ENCODE results near the gene GLT1D1. TPM values are rescaled to one million over a fixed set of nuclear protein-coding genes. Genes with fewer than 3 reads are reported as not detected.

GLT1D1 gene
- polyA plus RNA-seq, 6 donors from 2014 or later = 0.13 to 0.52 (median 0.33) TPM; not detected in 2

- Mint-ChIP-seq H3K4me1 (peaks cover 57 to 91% (median 71%) of the 10 kb centered on the region in 3 donors), H3K27ac (peak overlapping the region; percentile 21 to 96 (median 80)), H3K4me3 (peak overlapping the region in 5 of 8 donors; percentile 40 to 80 (median 74)), H3K9me3 (no peaks in the 10 kb centered on the region), H3K27me3 (no peaks in the 10 kb centered on the region), H3K36me3 (peaks cover 0 to 6% of the 10 kb centered on the region in 2 donors)
- ATAC-seq (ENCODE audit: low read depth in 2 of 2) (no peak), DNase-seq (no peak)
Observed at GRCh38 chr12:128815779-128816642, 37.3 kb upstream of the GLT1D1 start.

- Mint-ChIP-seq H3K27ac (peak overlapping the region in 4 of 6 donors; percentile 21 to 96 (median 84)), H3K9me3 (no peaks in the 10 kb centered on the region), H3K4me1 (peaks cover 59 to 92% (median 72%) of the 10 kb centered on the region in 3 donors), H3K27me3 (no peaks in the 10 kb centered on the region), H3K4me3 (peak overlapping the region in 5 of 8 donors; percentile 40 to 80 (median 58)), H3K36me3 (peaks cover 0 to 6% of the 10 kb centered on the region in 2 donors)
- ATAC-seq (ENCODE audit: low read depth in 2 of 2) (no peak), DNase-seq (no peak)
Observed at GRCh38 chr12:128816643-128816920, 36.7 kb upstream of the GLT1D1 start.

GRCh38 chr12:128817111-128818015, 35.9 kb upstream of the GLT1D1 start:
- Mint-ChIP-seq H3K27ac (peak overlapping the region; percentile 80 to 95 (median 92)), H3K9me3 (no peaks in the 10 kb centered on the region), H3K36me3 (peaks cover 0 to 6% of the 10 kb centered on the region in 2 donors), H3K4me3 (peak overlapping the region; percentile 28 to 79 (median 71)), H3K27me3 (no peaks in the 10 kb centered on the region), H3K4me1 (peaks cover 62 to 92% (median 80%) of the 10 kb centered on the region in 3 donors)
- DNase-seq = no peak
- peak; percentile 27 to 34 for ATAC-seq (ENCODE audit: low read depth in 2 of 2)

- DNase-seq (no peak), ATAC-seq (ENCODE audit: low read depth in 2 of 2) (peak; percentile 18 to 24)
- peak overlapping the region; percentile 80 to 95 (median 92) for H3K27ac Mint-ChIP-seq
- no peaks in the 10 kb centered on the region for H3K27me3 Mint-ChIP-seq
- no peaks in the 10 kb centered on the region for H3K9me3 Mint-ChIP-seq
- H3K4me1 Mint-ChIP-seq = peaks cover 56 to 93% (median 78%) of the 10 kb centered on the region in 3 donors
- H3K4me3 Mint-ChIP-seq = peak overlapping the region; percentile 28 to 79 (median 62)
- H3K36me3 Mint-ChIP-seq = peaks cover 0 to 6% of the 10 kb centered on the region in 2 donors
Observed at GRCh38 chr12:128818065-128819022, 34.9 kb upstream of the GLT1D1 start.

GRCh38 chr12:128819293-128820144, 33.8 kb upstream of the GLT1D1 start:
- peak overlapping the region; percentile 36 to 96 (median 94) for H3K27ac Mint-ChIP-seq
- H3K27me3 Mint-ChIP-seq = no peaks in the 10 kb centered on the region
- DNase-seq (no peak), ATAC-seq (ENCODE audit: low read depth in 2 of 2) (no peak)
- H3K4me1 Mint-ChIP-seq = peaks cover 52 to 81% (median 71%) of the 10 kb centered on the region in 3 donors
- H3K9me3 Mint-ChIP-seq = no peaks in the 10 kb centered on the region
- peaks cover 0 to 3% of the 10 kb centered on the region in 2 donors for H3K36me3 Mint-ChIP-seq
- H3K4me3 Mint-ChIP-seq = peak overlapping the region in 4 of 8 donors; percentile 44 to 75 (median 70)

GRCh38 chr12:128820253-128820652, 33.0 kb upstream of the GLT1D1 start:
- Mint-ChIP-seq H3K36me3 (no peaks in the 10 kb centered on the region), H3K27me3 (no peaks in the 10 kb centered on the region), H3K4me3 (peak overlapping the region in 4 of 8 donors; percentile 64 to 92 (median 76)), H3K9me3 (no peaks in the 10 kb centered on the region), H3K27ac (peak overlapping the region in 5 of 6 donors; percentile 92 to 99 (median 96)), H3K4me1 (peaks cover 51 to 73% (median 69%) of the 10 kb centered on the region in 3 donors)
- no peak for DNase-seq
- ATAC-seq (ENCODE audit: low read depth in 2 of 2) = no peak

GRCh38 chr12:128820723-128821432, 32.4 kb upstream of the GLT1D1 start:
- DNase-seq (peak; percentile 77), ATAC-seq (ENCODE audit: low read depth in 2 of 2) (peak; percentile 74 to 75)
- H3K9me3 Mint-ChIP-seq = no peaks in the 10 kb centered on the region
- H3K4me3 Mint-ChIP-seq = peak overlapping the region; percentile 24 to 92 (median 72)
- no peaks in the 10 kb centered on the region for H3K36me3 Mint-ChIP-seq
- H3K27ac Mint-ChIP-seq = peak overlapping the region; percentile 92 to 99 (median 96)
- H3K27me3 Mint-ChIP-seq = no peaks in the 10 kb centered on the region
- peaks cover 47 to 67% (median 63%) of the 10 kb centered on the region in 3 donors for H3K4me1 Mint-ChIP-seq

- ATAC-seq (ENCODE audit: low read depth in 2 of 2) (peak; percentile 1 to 4), DNase-seq (no peak)
- no peaks in the 10 kb centered on the region for H3K27me3 Mint-ChIP-seq
- H3K4me1 Mint-ChIP-seq = peaks cover 30 to 42% (median 39%) of the 10 kb centered on the region in 3 donors
- H3K4me3 Mint-ChIP-seq = peak overlapping the region; percentile 78 to 92 (median 86)
- H3K27ac Mint-ChIP-seq = peak overlapping the region; percentile 18 to 88 (median 70)
- no peaks in the 10 kb centered on the region for H3K9me3 Mint-ChIP-seq
- no peaks in the 10 kb centered on the region for H3K36me3 Mint-ChIP-seq
Observed at GRCh38 chr12:128823216-128823915, 29.9 kb upstream of the GLT1D1 start.

- H3K27me3 Mint-ChIP-seq = no peaks in the 10 kb centered on the region
- no peaks in the 10 kb centered on the region for H3K9me3 Mint-ChIP-seq
- H3K36me3 Mint-ChIP-seq = no peaks in the 10 kb centered on the region
- H3K4me3 Mint-ChIP-seq = peak within 1 kb of the TSS; percentile 78 to 92 (median 87)
- DNase-seq (peak; percentile 96), ATAC-seq (ENCODE audit: low read depth in 2 of 2) (peak; percentile 84 to 88)
- H3K27ac Mint-ChIP-seq = peak within 1 kb of the TSS; percentile 77 to 92 (median 86)
- H3K4me1 Mint-ChIP-seq = peaks cover 32 to 42% (median 39%) of the 10 kb centered on the region in 3 donors
Observed at GRCh38 chr12:128823916-128824839, 29.1 kb upstream of the GLT1D1 start, which contains the start of gene SLC15A4. TSS of gene SLC15A4 (minus strand) at chr12:128823958. CDS start at chr12:128823943, 15 bp downstream.

GRCh38 chr12:128825835-128826234, 27.4 kb upstream of the GLT1D1 start:
- Mint-ChIP-seq H3K4me3 (peak overlapping the region in 5 of 8 donors; percentile 32 to 72 (median 60)), H3K9me3 (no peaks in the 10 kb centered on the region), H3K4me1 (peaks cover 37 to 44% (median 42%) of the 10 kb centered on the region in 3 donors), H3K36me3 (no peaks in the 10 kb centered on the region), H3K27ac (peak overlapping the region in 2 of 6 donors; percentile 2 to 34), H3K27me3 (no peaks in the 10 kb centered on the region)
- no peak for ATAC-seq (ENCODE audit: low read depth in 2 of 2)
- DNase-seq = no peak

All from naive B cell (primary cell).